ENCODE measurements around the gene RPTOR.

Gene RPTOR

GRCh38 chr17:80822700-80823410 is 278.2 kb downstream of the RPTOR start:
- peak; percentile 1 for DNase-seq

- no peak for DNase-seq
Observed at GRCh38 chr17:80824549-80825470, 280.2 kb downstream of the RPTOR start.

DNA sequence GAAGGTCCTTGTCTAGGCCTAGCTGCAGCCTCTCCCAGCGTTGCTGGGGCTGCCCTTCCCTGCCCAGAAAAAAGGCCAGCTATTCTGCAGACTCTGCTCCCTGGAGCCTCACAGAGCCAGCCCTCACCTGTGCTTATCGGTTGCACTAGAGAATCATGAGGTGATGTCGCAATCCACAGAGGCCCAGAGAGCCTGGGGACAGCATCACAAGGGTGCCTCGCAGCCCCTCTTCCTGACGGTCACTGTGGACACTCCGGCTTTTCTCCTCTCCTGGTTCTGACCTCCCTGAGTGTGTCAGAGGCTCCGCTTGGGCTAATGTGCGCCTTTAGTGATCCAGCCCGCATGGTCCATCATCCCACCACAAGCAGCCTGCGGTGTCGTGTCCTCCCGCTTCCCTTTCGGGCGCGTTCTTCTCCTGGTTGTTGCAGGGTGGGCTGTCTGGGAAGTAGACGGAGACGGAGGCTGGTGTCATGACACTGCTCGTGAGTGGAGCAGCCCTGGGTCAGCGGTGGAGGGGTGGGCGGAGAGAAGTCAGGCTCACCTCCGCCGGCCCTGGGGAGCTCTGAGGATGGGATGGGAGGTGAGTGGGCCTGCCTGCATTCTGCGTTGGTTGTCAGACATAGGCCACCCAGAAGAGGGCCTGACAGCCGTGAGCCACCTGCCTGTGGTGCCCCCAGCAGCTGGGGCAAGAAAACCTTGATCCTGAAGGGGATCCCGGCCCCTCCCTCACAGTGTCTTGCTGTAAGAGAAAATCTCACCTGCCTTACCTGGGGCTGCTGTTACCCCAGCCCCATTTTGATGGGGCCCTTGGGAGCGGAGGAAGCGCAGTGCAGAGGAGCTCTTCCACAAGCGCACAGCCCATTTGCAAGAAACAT is 281.1 kb downstream of the RPTOR start:
- no peak for DNase-seq

- no peak for DNase-seq
Observed at GRCh38 chr17:80826346-80826954, 281.8 kb downstream of the RPTOR start.

DNA sequence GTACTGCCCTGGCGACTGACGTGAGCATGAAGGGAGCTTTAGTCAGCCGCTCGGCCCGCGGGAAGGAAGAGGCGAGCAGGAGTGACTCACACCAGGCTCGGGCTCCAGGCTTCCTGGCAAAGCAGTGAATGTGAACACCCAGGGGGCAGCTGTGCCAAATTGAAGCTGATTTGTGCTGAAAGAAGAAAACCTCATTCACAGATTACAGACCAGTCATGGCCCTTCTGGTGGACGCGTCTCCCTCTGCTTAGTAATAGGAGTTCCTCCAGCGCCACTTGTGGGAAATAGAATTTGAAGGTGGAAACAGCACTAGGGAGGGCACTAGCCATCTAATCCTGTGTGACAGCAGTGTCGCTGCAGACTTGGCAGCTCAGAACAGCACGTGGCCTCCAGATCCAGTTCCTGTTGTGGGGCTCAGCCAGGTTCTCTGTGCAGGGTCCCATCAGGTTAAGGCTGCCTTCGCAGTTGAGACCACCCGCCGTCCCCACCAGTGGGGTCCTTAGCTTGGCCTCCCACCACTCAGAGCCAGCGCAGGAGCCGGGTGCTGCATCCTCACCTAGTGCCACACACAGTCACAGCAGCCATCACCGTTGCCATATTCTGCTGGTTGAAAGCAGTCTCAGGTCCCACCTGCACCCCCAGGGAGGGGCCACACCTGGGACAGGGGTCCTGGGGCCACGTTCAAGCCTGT is 282.5 kb downstream of the RPTOR start:
- peak; percentile 27 for DNase-seq

DNA sequence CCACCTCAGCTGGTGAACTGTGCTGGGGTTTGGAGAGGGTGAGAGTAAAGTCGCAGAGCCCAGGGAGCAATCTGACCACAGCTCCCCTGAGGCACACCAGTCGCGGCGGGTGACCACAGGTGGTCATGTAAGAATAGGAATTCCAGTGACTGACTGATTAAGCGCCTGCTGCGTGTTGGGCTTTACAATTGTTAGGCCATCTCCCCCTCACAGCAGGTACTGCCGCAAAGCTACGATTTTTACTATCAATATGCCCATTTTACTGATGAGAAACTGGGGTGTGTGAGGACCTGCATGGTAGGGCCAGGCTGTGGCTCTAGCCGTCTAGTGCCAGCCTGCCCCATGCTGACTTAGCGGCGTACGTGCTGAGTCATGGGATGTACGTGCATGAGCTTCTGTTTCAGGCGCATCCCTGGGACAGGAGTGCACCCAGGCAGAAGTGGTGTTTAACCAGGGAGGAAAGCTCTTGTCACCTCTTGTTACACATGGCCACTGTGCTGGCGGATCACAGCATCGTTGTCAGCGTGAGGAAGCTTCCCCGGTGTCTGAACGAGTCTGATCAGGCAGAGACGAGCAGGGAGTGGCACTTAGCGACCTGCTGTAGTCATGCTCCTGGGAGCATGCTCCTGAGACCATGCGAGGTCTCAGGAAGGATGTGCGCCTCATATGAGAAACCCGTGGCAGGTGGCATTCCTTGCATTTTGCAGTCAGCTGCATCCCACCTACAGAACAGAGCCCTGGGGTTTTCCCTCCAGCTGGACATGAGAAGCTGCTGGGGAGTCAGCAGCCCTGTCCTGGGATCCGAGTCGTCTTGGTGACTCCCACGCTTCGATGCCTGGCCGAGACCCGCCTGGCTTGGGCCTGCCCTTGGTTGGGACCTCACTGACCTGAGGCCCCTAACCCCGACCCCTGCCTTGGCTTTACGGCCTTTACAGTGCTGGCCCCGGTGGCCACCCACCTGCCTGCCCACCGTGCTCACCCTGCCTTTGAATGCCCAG is 283.3 kb downstream of the RPTOR start:
- peak; percentile 16 for DNase-seq

DNA sequence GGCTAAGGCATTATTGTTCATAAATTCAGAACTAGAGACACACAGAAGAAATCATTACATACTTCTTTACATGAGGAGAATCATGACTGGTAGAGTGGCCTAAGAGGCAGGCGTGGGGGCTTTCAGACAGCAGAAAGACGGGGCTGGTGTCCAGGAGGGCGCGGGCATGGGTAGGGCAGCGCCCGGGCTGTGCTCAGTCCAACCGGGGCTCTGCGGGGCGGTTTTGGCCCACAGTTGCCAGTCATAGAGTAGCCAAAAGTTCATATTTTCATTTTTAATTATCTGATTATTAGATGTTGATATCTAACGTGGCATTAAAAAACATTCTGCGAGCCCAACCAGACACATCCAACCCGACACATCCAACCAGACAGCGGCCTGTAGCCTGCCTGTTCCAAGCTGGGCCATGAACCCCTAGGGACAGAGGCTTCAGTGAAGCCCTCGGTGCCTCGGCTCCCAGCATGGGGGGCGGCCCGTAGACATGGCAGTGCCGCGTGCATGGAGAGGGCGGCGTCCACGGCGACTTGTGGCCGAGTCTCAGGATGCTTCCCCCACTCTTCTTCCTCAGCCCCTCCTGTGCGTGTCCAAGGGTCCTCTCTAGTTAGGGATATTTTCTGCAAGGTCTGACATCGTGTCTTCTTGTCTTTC is 284.7 kb downstream of the RPTOR start:
- DNase-seq, result no peak

DNA sequence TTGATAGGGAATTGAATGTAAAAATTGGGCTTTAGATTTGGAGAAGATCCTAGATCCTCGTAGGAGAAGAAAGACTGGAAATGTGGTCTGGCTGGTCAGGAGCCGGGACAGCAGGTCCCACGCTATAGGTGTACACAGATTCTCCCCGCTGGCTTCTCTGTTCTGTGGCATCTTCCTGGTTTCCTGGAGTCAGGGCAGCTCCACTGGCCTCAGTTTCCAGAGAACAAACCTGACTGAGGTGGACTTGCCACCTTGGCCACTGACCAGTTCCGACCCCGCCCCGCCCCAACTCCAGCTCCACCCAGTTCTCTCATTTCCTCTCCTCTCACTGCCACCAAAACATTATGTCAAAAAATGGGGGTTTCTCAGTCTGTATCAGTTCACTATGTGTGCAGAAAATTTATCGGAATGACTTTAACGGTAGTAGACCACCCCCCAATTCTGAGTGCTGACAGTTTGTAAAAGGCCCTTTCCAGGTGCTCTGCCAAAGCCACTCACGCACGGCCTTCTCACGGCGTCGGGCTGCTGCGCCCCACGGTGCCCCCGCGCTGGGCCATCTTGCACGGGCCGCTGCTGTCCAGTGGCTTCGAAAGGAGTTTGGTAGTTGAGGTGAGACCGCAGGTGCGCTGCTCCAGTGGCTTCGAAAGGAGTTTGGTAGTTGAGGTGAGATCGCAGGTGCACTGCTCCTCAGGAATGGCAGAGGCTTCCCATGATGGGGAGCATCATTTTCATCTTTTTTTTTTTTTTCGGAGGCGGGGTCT is 285.6 kb downstream of the RPTOR start:
- DNase-seq, result peak; percentile 11

DNA sequence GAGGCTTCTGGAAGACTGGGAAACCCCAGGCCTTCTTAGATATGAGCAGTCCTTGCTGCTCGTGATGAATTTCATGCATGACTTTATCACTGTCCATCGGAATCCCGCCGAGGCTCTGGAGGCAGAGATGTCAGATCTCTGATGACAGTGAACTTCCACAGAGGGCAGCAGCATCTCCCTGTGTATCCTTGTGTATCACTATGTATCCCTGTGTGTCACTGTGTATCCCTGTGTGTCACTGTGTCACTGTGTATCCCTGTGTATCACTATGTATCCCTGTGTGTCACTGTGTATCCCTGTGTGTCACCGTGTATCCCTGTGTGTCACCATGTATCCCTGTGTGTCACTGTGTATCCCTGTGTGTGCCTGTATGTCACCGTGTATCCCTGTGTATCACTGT is 286.9 kb downstream of the RPTOR start:
- DNase-seq, result no peak

DNA sequence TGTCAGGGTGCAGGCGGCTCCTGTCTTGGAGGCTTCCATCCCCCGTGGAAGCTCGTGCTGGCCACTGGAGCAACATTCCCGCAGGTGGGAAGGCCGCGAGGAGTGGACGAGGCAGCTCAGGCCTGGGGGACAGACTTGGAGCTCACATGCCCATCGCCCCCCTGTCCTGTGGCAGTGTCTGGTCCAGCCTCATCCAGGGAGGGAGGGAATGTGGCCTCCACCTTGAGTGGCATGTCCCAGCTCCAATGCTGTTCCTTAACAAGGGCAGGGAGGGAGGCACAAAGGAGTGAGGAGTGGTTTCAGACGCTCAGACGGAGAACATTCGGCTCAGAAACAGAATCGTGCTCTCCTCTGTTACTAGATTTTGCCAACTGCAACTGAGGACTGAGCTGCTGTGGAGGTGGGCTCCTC is 287.6 kb downstream of the RPTOR start:
- peak; percentile 11 for DNase-seq

- DNase-seq, result peak; percentile 80
Observed at GRCh38 chr17:80832888-80833583, 288.4 kb downstream of the RPTOR start.

DNA sequence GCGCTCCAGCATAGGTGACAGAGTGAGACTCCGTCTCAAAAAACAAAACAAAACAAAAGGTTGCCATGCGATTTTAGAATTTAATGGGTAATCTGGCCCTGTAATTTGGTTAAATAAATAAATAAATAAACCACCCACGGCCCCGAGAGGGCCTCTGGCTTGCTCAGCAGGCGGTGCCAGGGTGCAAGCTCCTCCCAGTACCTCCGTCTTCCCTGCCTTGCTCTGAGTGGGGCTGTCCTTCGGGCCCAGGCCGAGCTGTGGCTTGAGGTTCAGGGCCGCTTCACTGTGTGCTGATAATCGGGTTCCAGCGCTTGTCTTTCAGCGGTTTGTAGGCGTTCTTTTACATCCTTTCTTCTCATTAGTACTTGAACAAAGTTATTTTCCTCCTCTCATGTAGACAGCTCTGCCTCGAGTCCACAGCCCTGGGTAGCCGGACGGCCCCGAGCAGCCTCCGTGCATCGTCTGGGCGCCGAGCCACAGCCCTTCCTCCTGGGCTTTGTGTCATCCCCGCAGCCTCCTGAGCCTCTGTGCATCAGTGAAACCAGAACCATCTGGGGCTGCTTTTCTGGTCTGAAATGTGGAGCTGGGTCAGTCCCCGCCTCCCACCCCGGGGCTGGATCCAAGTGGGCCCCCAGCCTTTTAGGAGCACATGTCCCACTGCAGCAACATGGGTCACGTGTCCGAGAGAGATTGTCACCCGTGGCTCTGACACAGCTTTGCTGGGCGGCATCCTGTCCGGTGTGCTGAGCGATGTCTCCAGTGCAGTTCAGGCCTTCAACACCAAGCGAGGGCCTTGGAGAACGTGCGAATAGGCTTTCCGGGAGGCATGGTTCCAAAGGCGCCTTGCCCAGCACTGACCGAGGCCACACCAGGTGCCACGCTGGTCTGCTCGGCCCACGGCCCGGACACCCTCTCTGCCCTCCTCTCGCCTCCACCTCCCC is 289.6 kb downstream of the RPTOR start:
- DNase-seq, result peak; percentile 10

GRCh38 chr17:80834893-80835275 is 290.2 kb downstream of the RPTOR start:
- no peak for DNase-seq

GRCh38 chr17:80835816-80836657 is 291.4 kb downstream of the RPTOR start:
- DNase-seq, result no peak

- no peak for DNase-seq
Observed at GRCh38 chr17:80836658-80836965, 292.0 kb downstream of the RPTOR start.

DNA sequence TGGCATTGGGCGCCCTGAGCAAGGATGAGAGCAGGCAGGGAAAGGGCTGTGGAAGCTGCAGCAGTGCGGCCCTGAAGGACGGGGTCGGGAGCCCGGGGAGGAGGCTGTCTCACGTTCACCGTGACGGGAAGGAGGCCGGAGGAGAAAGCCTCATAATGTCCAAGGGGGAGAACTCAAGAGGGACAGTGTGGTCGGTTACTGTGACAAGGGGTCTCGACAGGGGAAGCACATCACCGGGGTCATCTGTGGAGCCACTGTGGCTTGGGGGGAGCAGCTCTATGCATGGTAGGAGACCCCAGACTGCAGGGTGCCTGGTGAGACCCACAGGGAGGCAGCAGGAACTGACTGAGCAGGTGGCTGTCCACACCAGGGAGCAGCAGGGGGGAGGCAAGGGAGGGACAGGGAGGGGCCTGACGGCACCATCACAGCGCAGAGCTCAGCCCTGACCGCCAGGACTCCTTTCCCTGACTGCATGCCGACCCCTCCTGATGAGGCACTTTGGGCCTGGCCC is 292.4 kb downstream of the RPTOR start:
- no peak for DNase-seq

DNA sequence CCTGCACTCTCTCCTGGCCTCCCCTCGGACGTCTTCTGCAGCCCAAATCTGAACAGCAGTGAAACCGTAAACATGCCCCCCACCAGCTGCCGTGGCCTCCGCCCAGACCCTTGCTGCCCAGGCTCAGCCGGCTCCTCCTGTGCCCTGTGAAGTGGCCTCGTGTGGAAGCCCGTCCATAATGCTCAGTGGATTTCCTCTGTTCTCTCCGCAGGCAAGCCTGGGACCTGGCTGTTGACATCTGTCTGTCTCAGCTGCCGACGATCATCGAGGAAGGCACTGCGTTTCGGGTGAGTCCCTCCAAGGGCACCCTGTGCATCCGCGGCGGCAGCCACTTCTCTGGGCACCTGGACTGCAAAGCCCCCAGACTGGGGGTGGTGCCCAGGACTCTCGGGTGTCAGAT is 293.1 kb downstream of the RPTOR start:
- DNase-seq, result no peak

Data from CD4-positive, alpha-beta T cell treated with Interleukin-15 for 1 hour (primary cell).